Measurements from ENCODE around the gene MRPL57.
"Not testable (repeated sequence)": the region's sequence is repeated elsewhere in the genome, so short reads cannot be mapped to it uniquely, and the experiment has no call there.

DNA sequence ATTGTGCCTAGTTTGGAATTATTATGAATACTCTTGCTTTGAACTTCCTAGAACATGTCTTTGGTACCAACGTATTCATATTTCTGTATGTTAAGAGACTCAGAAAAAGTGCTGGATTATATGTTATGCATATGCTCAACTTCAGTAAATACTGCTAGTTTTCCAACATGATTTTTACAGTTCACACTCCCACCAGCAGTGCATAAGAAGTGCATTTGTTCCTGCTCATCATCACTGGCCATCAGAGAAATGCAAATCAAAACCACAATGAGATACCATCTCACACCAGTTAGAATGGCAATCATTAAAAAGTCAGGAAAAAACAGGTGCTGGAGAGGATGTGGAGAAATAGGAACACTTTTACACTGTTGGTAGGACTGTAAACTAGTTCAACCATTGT, 2.7 kb upstream of the MRPL57 start:
- TF ChIP-seq TAF1 (conservative IDR thresholded peaks at IDR 0.05); RAD21 (IDR thresholded peaks at IDR 0.05); GABPA (IDR thresholded peaks at IDR 0.05 in 1 of 2, conservative IDR thresholded peaks at IDR 0.05 in 1 of 2); YY1 (IDR thresholded peaks at IDR 0.05); SP1 (IDR thresholded peaks at IDR 0.05); JUND (IDR thresholded peaks at IDR 0.05); EGR1 (IDR thresholded peaks at IDR 0.05; ENCODE audit: low read depth in 2 of 2); RXRA (IDR thresholded peaks at IDR 0.05): not testable (repeated sequence)
- TF ChIP-seq, protein P1, sequence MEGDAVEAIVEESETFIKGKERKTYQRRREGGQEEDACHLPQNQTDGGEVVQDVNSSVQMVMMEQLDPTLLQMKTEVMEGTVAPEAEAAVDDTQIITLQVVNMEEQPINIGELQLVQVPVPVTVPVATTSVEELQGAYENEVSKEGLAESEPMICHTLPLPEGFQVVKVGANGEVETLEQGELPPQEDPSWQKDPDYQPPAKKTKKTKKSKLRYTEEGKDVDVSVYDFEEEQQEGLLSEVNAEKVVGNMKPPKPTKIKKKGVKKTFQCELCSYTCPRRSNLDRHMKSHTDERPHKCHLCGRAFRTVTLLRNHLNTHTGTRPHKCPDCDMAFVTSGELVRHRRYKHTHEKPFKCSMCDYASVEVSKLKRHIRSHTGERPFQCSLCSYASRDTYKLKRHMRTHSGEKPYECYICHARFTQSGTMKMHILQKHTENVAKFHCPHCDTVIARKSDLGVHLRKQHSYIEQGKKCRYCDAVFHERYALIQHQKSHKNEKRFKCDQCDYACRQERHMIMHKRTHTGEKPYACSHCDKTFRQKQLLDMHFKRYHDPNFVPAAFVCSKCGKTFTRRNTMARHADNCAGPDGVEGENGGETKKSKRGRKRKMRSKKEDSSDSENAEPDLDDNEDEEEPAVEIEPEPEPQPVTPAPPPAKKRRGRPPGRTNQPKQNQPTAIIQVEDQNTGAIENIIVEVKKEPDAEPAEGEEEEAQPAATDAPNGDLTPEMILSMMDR (IDR thresholded peaks at IDR 0.05; ENCODE audit: low read depth, low read length, missing input control), result not testable (repeated sequence)
- TF ChIP-seq, protein P2, sequence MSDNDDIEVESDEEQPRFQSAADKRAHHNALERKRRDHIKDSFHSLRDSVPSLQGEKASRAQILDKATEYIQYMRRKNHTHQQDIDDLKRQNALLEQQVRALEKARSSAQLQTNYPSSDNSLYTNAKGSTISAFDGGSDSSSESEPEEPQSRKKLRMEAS (IDR thresholded peaks at IDR 0.05), result not testable (repeated sequence)
- TF ChIP-seq, protein P3, sequence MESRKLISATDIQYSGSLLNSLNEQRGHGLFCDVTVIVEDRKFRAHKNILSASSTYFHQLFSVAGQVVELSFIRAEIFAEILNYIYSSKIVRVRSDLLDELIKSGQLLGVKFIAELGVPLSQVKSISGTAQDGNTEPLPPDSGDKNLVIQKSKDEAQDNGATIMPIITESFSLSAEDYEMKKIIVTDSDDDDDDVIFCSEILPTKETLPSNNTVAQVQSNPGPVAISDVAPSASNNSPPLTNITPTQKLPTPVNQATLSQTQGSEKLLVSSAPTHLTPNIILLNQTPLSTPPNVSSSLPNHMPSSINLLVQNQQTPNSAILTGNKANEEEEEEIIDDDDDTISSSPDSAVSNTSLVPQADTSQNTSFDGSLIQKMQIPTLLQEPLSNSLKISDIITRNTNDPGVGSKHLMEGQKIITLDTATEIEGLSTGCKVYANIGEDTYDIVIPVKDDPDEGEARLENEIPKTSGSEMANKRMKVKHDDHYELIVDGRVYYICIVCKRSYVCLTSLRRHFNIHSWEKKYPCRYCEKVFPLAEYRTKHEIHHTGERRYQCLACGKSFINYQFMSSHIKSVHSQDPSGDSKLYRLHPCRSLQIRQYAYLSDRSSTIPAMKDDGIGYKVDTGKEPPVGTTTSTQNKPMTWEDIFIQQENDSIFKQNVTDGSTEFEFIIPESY (IDR thresholded peaks at IDR 0.05), result not testable (repeated sequence)
- TF ChIP-seq, protein P4, sequence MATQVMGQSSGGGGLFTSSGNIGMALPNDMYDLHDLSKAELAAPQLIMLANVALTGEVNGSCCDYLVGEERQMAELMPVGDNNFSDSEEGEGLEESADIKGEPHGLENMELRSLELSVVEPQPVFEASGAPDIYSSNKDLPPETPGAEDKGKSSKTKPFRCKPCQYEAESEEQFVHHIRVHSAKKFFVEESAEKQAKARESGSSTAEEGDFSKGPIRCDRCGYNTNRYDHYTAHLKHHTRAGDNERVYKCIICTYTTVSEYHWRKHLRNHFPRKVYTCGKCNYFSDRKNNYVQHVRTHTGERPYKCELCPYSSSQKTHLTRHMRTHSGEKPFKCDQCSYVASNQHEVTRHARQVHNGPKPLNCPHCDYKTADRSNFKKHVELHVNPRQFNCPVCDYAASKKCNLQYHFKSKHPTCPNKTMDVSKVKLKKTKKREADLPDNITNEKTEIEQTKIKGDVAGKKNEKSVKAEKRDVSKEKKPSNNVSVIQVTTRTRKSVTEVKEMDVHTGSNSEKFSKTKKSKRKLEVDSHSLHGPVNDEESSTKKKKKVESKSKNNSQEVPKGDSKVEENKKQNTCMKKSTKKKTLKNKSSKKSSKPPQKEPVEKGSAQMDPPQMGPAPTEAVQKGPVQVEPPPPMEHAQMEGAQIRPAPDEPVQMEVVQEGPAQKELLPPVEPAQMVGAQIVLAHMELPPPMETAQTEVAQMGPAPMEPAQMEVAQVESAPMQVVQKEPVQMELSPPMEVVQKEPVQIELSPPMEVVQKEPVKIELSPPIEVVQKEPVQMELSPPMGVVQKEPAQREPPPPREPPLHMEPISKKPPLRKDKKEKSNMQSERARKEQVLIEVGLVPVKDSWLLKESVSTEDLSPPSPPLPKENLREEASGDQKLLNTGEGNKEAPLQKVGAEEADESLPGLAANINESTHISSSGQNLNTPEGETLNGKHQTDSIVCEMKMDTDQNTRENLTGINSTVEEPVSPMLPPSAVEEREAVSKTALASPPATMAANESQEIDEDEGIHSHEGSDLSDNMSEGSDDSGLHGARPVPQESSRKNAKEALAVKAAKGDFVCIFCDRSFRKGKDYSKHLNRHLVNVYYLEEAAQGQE (IDR thresholded peaks at IDR 0.05), result not testable (repeated sequence)
- TF ChIP-seq, protein P5, sequence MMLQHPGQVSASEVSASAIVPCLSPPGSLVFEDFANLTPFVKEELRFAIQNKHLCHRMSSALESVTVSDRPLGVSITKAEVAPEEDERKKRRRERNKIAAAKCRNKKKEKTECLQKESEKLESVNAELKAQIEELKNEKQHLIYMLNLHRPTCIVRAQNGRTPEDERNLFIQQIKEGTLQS (IDR thresholded peaks at IDR 0.05), result not testable (repeated sequence)
